Skeletal muscle tissue (tissue), 4 donors: Measurements from ENCODE around the gene GALNT14. TPM values are rescaled to one million over a fixed set of nuclear protein-coding genes. Genes with fewer than 3 reads are reported as not detected.
"Not testable (repeated sequence)": the region's sequence is repeated elsewhere in the genome, so short reads cannot be mapped to it uniquely, and the experiment has no call there.

Experiments
- H3K27ac ChIP-seq: one replicate; pipeline ENCODE4 v1.7.0; 2013; ENCODE audit warnings: mild to moderate bottlenecking, low read depth, low read length, inconsistent platforms
- H3K27me3 ChIP-seq, 3 donors: one replicate each; pipeline ENCODE4 v1.7.0; 2013; ENCODE audit warnings: low read length in 3 of 3; ENCODE audit not compliant: control insufficient read depth in 3 of 3, insufficient read depth in 3 of 3
- H3K36me3 ChIP-seq, 3 donors: one replicate each; pipeline ENCODE4 v1.7.0; 2013; ENCODE audit warnings: low read length in 3 of 3; ENCODE audit not compliant: control insufficient read depth in 3 of 3, insufficient read depth in 3 of 3
- H3K4me1 ChIP-seq, 3 donors: one replicate each; pipeline ENCODE4 v1.7.0; 2013; ENCODE audit warnings: low read length in 3 of 3, mild to moderate bottlenecking in 3 of 3; ENCODE audit not compliant: control insufficient read depth in 3 of 3, insufficient read depth in 3 of 3
- H3K4me3 ChIP-seq, 3 donors: one replicate each; pipeline ENCODE4 v1.7.0; 2013; ENCODE audit warnings: low read length in 3 of 3
- H3K9ac ChIP-seq, 3 donors: one replicate each; pipeline ENCODE4 v1.7.0; 2013; ENCODE audit warnings: low read length in 3 of 3, mild to moderate bottlenecking in 3 of 3, moderate library complexity in 2 of 3, low read depth in 1 of 3
- H3K9me3 ChIP-seq, 3 donors: one replicate each; pipeline ENCODE4 v1.7.0; 2013; ENCODE audit warnings: low read length in 3 of 3; ENCODE audit not compliant: control insufficient read depth in 3 of 3
- total RNA-seq: library from RNA; depleted of rRNA; stranded (reverse); fragments of >200 nt; gene quantifications from one replicate; pipeline ENCODE4 v1.2.3, GENCODE V29; 2014
- donor health status: Osteomylitis.

GALNT14 gene
- total RNA-seq = 2.1 TPM

DNA sequence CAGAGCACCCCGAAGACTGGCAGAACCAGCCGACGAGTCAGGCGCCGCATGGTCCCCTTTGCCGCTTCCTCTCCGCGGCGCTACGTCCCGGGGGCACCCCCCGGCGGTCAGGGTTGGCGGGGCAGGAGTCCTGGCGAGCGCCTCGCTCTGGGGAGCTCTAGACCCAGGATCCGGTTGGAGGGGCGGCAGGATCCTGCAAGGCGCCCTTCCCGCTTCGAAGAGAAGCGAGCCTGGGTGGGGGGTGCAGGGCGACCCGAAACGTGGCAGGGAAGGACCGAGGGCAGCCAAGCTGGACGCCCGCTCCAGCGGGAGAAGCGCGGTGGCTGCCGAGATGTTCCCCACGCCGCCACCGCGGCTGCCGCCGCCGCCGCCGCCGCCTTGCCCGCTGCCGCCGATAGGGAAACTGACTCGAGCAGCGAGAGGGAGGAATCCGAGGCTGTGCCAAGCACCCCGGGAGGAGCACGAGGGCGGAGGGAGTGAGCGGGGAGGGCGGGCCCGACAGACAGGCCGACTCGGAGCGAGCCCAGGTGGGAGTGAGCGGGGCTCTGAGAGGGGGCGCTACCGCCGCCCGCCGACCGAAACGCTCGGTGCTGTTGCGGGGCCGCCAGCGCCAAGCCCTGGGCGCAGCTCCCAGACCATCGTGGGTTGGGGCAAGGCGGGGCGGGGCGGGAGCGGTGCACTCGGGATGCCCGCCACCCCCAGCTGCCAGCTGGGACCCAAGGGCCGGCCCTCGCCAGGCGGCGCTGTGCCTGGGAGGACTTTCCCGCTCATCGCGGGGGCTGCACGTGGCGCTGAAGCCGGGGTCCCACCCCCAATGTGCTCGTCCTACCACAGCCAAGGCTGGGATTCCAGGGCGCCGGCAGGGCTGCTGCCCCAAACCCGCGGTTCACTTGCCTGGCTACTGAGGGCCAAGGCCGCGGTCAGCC lies at the start of gene GALNT14:
Gene GALNT14, minus strand, starts transcription at position 404 of the 926 bp plus-strand sequence. Its CDS starts 354 bp downstream, at position 50.
- Histone ChIP-seq H3K36me3 (no peaks in the 10 kb centered on the region), H3K27ac (no peak within 1 kb of the TSS), H3K4me1 (peaks cover 6 to 13% (median 8%) of the 10 kb centered on the region in 3 donors), H3K9ac (peak within 1 kb of the TSS in 2 of 3 donors; percentile 56 to 57), H3K27me3 (peaks cover 24 to 46% (median 42%) of the 10 kb centered on the region in 3 donors), H3K9me3 (no peaks in the 10 kb centered on the region), H3K4me3 (peak within 1 kb of the TSS; percentile 67 to 73 (median 71))

DNA sequence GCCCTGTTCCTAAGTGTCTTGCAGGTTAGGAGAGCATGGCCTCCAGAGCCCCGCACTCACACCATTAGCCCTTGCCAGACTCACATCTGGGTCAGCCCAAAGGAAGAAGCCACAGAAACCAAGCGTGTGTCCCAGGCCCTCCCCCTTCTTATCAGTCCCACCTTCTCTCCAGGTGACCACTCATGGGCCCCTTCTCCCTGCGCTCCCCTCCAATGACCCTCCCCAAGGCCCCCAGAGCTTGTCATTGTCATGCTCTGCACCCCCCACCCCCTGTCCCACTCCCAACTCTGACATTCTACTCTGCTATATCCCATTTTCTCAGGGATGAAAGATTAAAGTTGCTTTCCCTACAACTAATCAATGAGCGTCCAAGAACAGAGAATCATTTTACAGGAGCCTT lies 48.9 kb upstream of the GALNT14 start:
- no peak overlapping the region for H3K9ac ChIP-seq
- H3K27me3 ChIP-seq = no peaks in the 10 kb centered on the region
- no peaks in the 10 kb centered on the region for H3K4me1 ChIP-seq
- no peak overlapping the region for H3K27ac ChIP-seq
- no peaks in the 10 kb centered on the region for H3K36me3 ChIP-seq
- no peaks in the 10 kb centered on the region for H3K9me3 ChIP-seq
- H3K4me3 ChIP-seq = no peak overlapping the region

DNA sequence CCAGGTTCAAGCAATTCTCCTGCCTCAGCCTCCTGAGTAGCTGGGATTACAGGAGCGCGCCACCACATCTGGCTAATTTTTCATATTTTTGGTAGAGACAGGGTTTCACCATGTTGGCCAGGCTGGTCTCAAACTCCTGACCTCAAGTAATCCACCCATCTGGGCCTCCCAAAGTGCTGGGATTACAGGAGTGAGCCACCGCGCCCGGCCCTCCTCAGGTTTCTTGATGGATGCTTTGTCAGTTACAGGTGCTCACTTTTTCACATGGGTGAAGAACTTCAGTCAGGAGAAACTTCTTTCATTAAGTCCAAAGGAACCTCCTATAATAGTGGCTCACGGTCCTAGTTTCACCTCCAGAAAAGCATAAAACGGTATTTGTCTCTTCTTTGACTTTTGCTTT lies 45.7 kb upstream of the GALNT14 start:
- H3K4me1 ChIP-seq, H3K9me3 ChIP-seq, H3K27ac ChIP-seq, H3K4me3 ChIP-seq, H3K36me3 ChIP-seq, H3K27me3 ChIP-seq, H3K9ac ChIP-seq: not testable (repeated sequence)

- Histone ChIP-seq H3K4me3 (no peak overlapping the region), H3K4me1 (no peaks in the 10 kb centered on the region), H3K9ac (no peak overlapping the region), H3K9me3 (no peaks in the 10 kb centered on the region), H3K36me3 (no peaks in the 10 kb centered on the region), H3K27ac (no peak overlapping the region), H3K27me3 (no peaks in the 10 kb centered on the region)
Observed at GRCh38 chr2:31176742-31177141, 38.5 kb upstream of the GALNT14 start.

DNA sequence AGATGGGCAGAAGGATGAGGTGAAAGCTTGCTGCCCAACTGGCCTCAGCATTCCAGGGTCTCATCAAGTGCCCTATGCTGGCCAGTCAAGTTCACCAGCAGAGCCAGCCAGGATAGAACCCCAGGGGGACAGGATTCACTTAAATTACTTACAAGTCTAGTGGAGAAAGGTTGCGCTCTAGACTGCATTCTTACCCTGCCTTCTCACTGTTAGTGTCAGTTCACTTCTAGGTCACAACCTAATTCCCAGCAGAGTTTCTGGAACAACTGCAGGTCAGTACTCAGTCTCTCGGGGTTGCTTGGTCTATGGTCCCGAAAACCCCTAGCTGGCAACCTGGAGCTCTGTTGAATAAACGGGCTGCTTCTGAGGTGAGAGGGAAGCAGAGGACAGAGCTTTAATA lies 32.9 kb upstream of the GALNT14 start:
- H3K4me1 ChIP-seq = no peaks in the 10 kb centered on the region
- no peak overlapping the region for H3K4me3 ChIP-seq
- H3K9me3 ChIP-seq = no peaks in the 10 kb centered on the region
- no peaks in the 10 kb centered on the region for H3K36me3 ChIP-seq
- no peaks in the 10 kb centered on the region for H3K27me3 ChIP-seq
- no peak overlapping the region for H3K9ac ChIP-seq
- no peak overlapping the region for H3K27ac ChIP-seq

DNA sequence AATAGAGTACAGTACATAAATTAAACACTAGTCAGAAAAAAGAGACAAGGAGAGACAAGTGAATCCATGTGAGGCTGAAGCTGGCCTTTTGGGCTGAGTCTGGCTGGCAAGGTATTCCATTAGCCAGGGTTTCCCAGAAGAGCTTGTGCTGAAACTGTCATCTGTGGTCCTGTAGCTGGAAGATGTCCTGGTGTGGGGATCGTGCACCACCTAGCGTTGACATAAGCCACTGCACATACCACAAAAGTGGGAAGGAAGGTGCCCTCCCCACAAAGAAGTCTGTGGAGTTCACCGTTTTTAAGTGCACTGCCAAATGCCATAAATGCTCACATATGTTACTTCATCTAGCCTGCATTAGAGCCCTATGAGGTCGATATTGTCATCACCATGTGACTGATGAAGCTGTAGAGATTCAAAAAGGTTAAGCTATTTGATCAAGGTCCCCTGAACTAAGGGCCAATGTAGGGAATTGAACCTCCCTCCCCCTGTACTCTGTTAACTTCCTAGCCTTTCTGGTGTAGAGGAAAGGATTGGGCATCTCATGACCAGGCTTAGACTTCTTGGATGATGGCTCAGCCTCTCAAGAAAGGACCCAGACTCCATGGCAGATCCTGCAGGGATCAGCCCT lies 31.9 kb upstream of the GALNT14 start:
- no peaks in the 10 kb centered on the region for H3K36me3 ChIP-seq
- no peaks in the 10 kb centered on the region for H3K9me3 ChIP-seq
- H3K4me3 ChIP-seq = no peak overlapping the region
- no peaks in the 10 kb centered on the region for H3K4me1 ChIP-seq
- no peaks in the 10 kb centered on the region for H3K27me3 ChIP-seq
- H3K9ac ChIP-seq = no peak overlapping the region
- H3K27ac ChIP-seq = no peak overlapping the region

DNA sequence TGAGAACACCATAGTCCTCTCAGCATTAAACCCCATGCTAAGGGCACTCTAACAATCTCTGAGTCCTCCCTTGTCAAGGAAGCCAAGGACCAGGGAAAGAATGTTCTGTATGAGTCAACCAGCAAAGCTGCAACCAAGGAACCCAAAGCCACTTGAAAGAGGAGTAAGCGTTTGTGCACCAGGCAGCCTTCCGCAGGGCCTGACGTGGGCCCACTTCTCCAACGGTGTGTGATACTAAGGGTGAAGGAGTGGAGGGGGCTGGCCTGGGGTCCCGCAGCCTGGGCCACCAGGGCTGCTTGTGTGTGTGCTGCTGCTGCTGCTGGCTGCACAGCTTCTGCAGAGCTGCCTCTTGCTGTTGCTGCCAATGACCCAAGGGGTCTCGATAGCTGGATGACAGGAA lies 30.1 kb upstream of the GALNT14 start:
- Histone ChIP-seq H3K36me3 (no peaks in the 10 kb centered on the region), H3K27ac (no peak overlapping the region), H3K9me3 (no peaks in the 10 kb centered on the region), H3K9ac (no peak overlapping the region), H3K4me3 (no peak overlapping the region), H3K27me3 (peaks cover 0 to 3% (median 3%) of the 10 kb centered on the region in 3 donors), H3K4me1 (no peaks in the 10 kb centered on the region)

- peaks cover 0 to 3% (median 3%) of the 10 kb centered on the region in 3 donors for H3K27me3 ChIP-seq
- no peaks in the 10 kb centered on the region for H3K4me1 ChIP-seq
- H3K9ac ChIP-seq = no peak overlapping the region
- no peaks in the 10 kb centered on the region for H3K36me3 ChIP-seq
- H3K27ac ChIP-seq = no peak overlapping the region
- H3K4me3 ChIP-seq = no peak overlapping the region
- H3K9me3 ChIP-seq = no peaks in the 10 kb centered on the region
Observed at GRCh38 chr2:31166925-31167324, 28.7 kb upstream of the GALNT14 start.

DNA sequence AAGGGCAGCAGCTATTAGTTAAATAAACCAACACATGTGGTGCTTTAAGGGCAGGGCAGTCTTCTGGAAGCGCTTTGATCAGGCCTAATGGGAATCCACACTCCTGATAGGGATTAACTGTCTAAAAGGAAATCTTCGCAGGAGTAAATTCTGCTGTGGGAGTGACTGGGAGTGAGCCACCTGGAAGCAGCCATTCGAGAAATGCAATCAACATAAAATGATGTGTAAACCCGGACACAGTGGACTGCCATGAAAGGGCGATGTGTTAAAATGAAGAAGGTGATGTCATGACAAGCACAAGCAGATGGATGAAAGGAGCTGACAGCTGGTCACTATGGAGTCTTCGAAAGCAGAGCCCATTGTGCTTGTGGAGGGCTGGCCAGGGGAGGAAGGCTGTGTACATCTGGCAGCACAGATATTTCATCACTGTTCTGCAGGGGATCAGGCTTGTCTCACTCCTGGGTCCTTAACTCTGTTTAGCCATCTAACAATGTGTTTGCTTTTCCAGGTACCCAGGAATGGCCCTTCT lies 24.8 kb upstream of the GALNT14 start:
- Histone ChIP-seq H3K9ac (no peak overlapping the region), H3K27me3 (peaks cover 0 to 8% (median 3%) of the 10 kb centered on the region in 3 donors), H3K9me3 (no peaks in the 10 kb centered on the region), H3K36me3 (no peaks in the 10 kb centered on the region), H3K4me3 (no peak overlapping the region), H3K27ac (no peak overlapping the region), H3K4me1 (no peaks in the 10 kb centered on the region)

GRCh38 chr2:31161637-31162036 lies 23.4 kb upstream of the GALNT14 start:
- Histone ChIP-seq H3K4me1 (no peaks in the 10 kb centered on the region), H3K27ac (no peak overlapping the region), H3K36me3 (no peaks in the 10 kb centered on the region), H3K27me3 (peaks cover 0 to 8% (median 3%) of the 10 kb centered on the region in 3 donors), H3K9me3 (no peaks in the 10 kb centered on the region), H3K9ac (no peak overlapping the region), H3K4me3 (no peak overlapping the region)
